CD4-positive, alpha-beta T cell treated with Interleukin-10 for 1 hour (primary cell): Measurements from ENCODE around the gene HECTD4.

ENCODE experiments used
- DNase-seq: peaks from one replicate; pipeline ENCODE4 v3.0.0-alpha.2; 2020

HECTD4 gene

GRCh38 chr12:112196196-112196875 lies 185.9 kb downstream of the HECTD4 start:
- DNase-seq, result no peak

- DNase-seq, result no peak
These were observed 187.5 kb downstream of the HECTD4 start for GRCh38 chr12:112194601-112195247.

- no peak for DNase-seq
These were observed 189.8 kb downstream of the HECTD4 start for GRCh38 chr12:112192475-112192874.

- no peak for DNase-seq
These were observed 190.3 kb downstream of the HECTD4 start for GRCh38 chr12:112191840-112192321.

GRCh38 chr12:112191201-112191600 lies 191.0 kb downstream of the HECTD4 start:
- DNase-seq, result no peak

- no peak for DNase-seq
These were observed 191.8 kb downstream of the HECTD4 start for GRCh38 chr12:112190231-112191025.

GRCh38 chr12:112188130-112188830 lies 194.0 kb downstream of the HECTD4 start:
- DNase-seq, result no peak

- no peak for DNase-seq
These were observed 196.9 kb downstream of the HECTD4 start for GRCh38 chr12:112185093-112185923.

- no peak for DNase-seq
These were observed 198.0 kb downstream of the HECTD4 start for GRCh38 chr12:112184056-112184887.

GRCh38 chr12:112183141-112184021 lies 198.8 kb downstream of the HECTD4 start:
- DNase-seq, result no peak

GRCh38 chr12:112182499-112182898 lies 199.7 kb downstream of the HECTD4 start:
- no peak for DNase-seq

- no peak for DNase-seq
These were observed 201.8 kb downstream of the HECTD4 start for GRCh38 chr12:112180422-112180821.

- no peak for DNase-seq
These were observed 202.3 kb downstream of the HECTD4 start for GRCh38 chr12:112179916-112180315.

- no peak for DNase-seq
These were observed 202.9 kb downstream of the HECTD4 start for GRCh38 chr12:112179341-112179740.

GRCh38 chr12:112178796-112179195 lies 203.4 kb downstream of the HECTD4 start:
- no peak for DNase-seq

GRCh38 chr12:112176321-112177010 lies 205.8 kb downstream of the HECTD4 start:
- no peak for DNase-seq

- no peak for DNase-seq
These were observed 206.7 kb downstream of the HECTD4 start for GRCh38 chr12:112175361-112176155.

GRCh38 chr12:112172556-112173324 lies 209.5 kb downstream of the HECTD4 start:
- DNase-seq, result no peak
